ENCODE measurements around the gene ARHGEF7. TPM values are rescaled to one million over a fixed set of nuclear protein-coding genes. Genes with fewer than 3 reads are reported as not detected.
A peak's percentile ranks its signal among the peaks of the same experiment; 100 is the strongest.

Gene ARHGEF7
- total RNA-seq, 2 experiments from 2014 or later: 67.0 to 71.2 TPM

DNA sequence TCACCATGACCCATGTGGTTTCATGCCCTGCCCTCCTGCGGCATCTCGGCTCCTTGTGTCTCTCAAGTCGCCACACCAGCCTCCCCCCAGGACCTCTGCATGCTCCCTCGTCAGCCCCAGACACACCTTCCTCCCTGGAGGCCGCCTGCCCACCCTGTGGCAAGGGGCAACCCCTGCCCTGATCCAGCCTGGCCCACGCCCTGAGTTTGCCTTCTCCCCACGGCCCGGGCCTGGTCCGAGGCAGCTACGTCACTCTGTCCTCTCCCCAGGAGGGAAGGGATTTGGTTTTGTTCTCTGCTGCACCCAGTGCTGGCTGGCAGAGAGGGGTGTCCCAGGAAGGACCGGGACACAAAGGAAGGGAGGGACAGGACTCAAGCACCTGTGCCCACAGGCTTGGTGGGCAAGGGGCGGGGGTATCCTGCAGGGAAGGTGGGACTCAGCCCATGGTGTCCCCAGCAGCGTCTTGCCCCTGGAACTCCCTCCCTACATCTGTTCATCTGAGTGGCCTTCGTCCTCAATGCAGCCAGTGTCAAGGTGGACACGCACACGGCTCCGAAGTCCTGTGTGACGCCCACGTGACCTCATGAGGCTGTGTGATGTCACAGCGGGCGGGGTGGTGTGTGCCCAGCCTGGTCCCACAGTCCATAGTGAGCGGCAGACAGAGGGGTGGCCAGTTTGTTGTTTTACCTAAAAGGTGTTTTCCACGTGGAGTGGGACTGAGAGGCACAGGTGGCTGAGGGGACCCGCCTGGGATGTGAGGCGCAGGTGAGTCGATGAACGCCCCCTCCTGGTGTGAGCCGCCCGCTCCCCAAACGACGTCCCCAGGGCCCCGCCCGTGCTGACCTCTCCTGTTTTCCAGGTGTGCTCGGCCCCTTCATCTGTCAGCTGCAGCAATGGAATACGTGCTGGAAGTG, 205.1 kb downstream of the ARHGEF7 start, which contains the start of gene TEX29:
Gene TEX29, plus strand, starts transcription at position 645 of the 914 bp plus-strand sequence. Its CDS starts 249 bp downstream, at position 894.
- intact Hi-C loops (cut with micrococcal nuclease): no loop called here
- TF ChIP-seq, protein P1, sequence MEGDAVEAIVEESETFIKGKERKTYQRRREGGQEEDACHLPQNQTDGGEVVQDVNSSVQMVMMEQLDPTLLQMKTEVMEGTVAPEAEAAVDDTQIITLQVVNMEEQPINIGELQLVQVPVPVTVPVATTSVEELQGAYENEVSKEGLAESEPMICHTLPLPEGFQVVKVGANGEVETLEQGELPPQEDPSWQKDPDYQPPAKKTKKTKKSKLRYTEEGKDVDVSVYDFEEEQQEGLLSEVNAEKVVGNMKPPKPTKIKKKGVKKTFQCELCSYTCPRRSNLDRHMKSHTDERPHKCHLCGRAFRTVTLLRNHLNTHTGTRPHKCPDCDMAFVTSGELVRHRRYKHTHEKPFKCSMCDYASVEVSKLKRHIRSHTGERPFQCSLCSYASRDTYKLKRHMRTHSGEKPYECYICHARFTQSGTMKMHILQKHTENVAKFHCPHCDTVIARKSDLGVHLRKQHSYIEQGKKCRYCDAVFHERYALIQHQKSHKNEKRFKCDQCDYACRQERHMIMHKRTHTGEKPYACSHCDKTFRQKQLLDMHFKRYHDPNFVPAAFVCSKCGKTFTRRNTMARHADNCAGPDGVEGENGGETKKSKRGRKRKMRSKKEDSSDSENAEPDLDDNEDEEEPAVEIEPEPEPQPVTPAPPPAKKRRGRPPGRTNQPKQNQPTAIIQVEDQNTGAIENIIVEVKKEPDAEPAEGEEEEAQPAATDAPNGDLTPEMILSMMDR (IDR thresholded peaks at IDR 0.05): no peak
- no peak for ATAC-seq
- Mint-ChIP-seq H3K9me3 (no peaks in the 10 kb centered on the region), H3K36me3 (ENCODE audit: low read depth) (peaks cover 3% of the 10 kb centered on the region), H3K4me1 (ENCODE audit: low read depth) (peaks cover 10% of the 10 kb centered on the region), H3K27ac (no peak within 1 kb of the TSS), H3K27me3 (no peaks in the 10 kb centered on the region), H3K4me3 (no peak within 1 kb of the TSS)
- ChIA-PET CTCF (no interaction called here), POLR2A (no interaction called here)
- DNase-seq: no peak

DNA sequence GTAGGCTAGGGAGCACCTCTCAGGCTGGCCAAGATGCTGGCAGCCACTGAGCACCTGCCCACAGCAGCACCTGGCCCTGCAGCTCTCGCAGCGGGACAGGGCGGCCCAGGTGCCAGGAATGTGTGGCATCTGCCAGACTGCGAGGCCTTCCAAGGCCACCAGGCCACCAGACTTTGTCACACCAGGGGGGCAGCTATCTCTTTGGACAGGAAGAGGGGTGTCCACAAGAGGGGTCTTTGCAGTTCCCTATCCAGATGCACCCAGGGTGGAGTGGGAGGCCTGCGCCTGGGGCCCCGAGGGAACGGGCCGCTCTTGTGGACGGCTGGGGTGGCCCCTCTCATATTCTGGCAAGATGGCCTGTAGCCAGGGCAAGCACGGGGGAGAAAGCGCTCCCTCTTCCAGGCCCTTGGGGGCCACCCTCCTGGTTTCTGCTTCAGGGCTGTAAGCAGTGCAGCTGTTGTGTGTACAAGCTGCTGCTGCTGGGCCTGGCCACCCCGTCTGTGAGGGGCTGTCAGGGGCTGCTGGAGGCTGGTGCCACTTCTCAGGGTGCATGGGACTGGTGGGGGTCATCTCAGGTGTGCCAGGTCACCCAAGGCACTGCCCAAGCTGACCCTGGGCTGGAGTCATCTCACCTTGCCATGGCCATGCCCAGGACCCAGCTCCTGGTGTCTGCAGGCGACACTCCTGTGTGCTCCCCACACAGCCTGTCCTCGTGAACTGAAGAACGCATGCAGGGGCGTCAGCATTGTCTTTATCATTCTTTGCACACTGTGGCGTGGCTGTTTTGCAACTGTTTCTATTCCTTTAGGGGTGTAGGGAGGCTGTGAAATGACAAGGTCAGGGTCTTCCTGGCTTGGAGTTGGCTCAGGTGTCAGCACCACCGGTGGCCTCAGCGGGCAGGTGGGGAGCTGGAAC, 207.1 kb downstream of the ARHGEF7 start:
- ChIA-PET CTCF (interaction anchor here (1.2 kb wide), 1 partner anchor 255 kb away, joined by 3 read pairs; no protein-coding TSS in a partner anchor), POLR2A (no interaction called here)
- Mint-ChIP-seq H3K36me3 (ENCODE audit: low read depth) (no peaks in the 10 kb centered on the region), H3K4me3 (no peak overlapping the region), H3K27ac (no peak overlapping the region), H3K4me1 (ENCODE audit: low read depth) (peaks cover 10% of the 10 kb centered on the region), H3K27me3 (no peaks in the 10 kb centered on the region), H3K9me3 (no peaks in the 10 kb centered on the region)
- DNase-seq (no peak), ATAC-seq (no peak)
- intact Hi-C loops (cut with micrococcal nuclease): no loop called here
- TF ChIP-seq, protein P1 (IDR thresholded peaks at IDR 0.05): no peak

DNA sequence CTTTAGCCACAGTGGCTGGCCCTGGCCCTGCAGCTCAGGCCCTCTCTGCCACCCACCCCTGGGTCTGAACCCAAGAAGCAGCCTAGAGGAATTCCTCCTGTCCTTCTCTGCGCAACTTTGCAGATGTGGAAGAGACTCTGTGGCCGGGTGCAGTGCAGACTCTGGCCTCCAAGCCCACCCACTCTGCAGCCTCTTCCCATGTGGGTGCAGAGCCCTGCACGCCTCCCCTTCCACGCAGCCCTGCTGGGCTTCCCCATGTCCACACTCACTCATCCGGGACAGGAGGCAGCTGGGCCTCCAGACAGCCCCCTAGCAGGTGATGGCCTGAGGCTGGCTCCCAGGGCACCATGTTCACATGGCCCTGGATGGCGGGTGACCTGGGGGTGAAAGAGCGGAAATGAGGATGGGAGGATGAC, 207.8 kb downstream of the ARHGEF7 start:
- ChIA-PET POLR2A (no interaction called here), CTCF (no interaction called here)
- peak overlapping the region; percentile 75 for H3K4me3 Mint-ChIP-seq
- no peaks in the 10 kb centered on the region for H3K36me3 Mint-ChIP-seq (ENCODE audit: low read depth)
- ATAC-seq: no peak
- no peak overlapping the region for H3K27ac Mint-ChIP-seq
- DNase-seq: no peak
- intact Hi-C loops (cut with micrococcal nuclease): no loop called here
- TF ChIP-seq, protein P1 (IDR thresholded peaks at IDR 0.05): no peak
- no peaks in the 10 kb centered on the region for H3K27me3 Mint-ChIP-seq
- no peaks in the 10 kb centered on the region for H3K9me3 Mint-ChIP-seq
- peaks cover 10% of the 10 kb centered on the region for H3K4me1 Mint-ChIP-seq (ENCODE audit: low read depth)

DNA sequence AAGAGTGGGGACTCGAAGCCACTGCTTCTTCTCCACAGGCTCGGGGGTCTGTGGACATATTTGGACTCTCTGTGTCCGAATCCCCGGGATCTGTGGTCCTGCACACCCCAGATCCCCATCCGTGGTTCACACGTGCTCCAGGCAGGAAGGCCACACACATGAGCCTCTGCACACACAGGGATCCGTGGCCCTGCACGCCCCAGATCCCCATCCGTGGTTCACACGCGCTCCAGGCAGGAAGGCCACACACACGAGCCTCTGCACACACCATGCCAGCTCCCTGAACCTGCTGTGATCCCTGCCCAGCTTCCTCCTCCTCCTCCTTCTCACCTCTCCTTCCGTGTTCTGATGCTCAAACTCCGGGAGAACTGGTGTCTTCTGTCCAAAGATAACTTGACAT, 208.4 kb downstream of the ARHGEF7 start:
- Mint-ChIP-seq H3K27me3 (no peaks in the 10 kb centered on the region), H3K4me3 (peak overlapping the region; percentile 75), H3K9me3 (no peaks in the 10 kb centered on the region), H3K36me3 (ENCODE audit: low read depth) (no peaks in the 10 kb centered on the region), H3K4me1 (ENCODE audit: low read depth) (peaks cover 10% of the 10 kb centered on the region), H3K27ac (peak overlapping the region; percentile 84)
- TF ChIP-seq, protein P1 (IDR thresholded peaks at IDR 0.05): no peak
- no peak for DNase-seq
- intact Hi-C loops (cut with micrococcal nuclease): no loop called here
- ChIA-PET CTCF (no interaction called here), POLR2A (no interaction called here)
- ATAC-seq: no peak

Measured in activated CD8-positive, alpha-beta T cell treated with anti-CD3 and anti-CD28 coated beads for 36 hours (primary cell).